HG03575 (cell line): ENCODE data around the gene TBX15.

ENCODE experiments used
- ATAC-seq: cut with Tn5 transposase; IDR thresholded peaks from one replicate; pipeline ENCODE4 v1.9.1; 2021; ENCODE audit not compliant: unreplicated experiment, insufficient number of reproducible peaks, low FRiP score; ENCODE audit errors: extremely low read depth

The TBX15 gene

DNA sequence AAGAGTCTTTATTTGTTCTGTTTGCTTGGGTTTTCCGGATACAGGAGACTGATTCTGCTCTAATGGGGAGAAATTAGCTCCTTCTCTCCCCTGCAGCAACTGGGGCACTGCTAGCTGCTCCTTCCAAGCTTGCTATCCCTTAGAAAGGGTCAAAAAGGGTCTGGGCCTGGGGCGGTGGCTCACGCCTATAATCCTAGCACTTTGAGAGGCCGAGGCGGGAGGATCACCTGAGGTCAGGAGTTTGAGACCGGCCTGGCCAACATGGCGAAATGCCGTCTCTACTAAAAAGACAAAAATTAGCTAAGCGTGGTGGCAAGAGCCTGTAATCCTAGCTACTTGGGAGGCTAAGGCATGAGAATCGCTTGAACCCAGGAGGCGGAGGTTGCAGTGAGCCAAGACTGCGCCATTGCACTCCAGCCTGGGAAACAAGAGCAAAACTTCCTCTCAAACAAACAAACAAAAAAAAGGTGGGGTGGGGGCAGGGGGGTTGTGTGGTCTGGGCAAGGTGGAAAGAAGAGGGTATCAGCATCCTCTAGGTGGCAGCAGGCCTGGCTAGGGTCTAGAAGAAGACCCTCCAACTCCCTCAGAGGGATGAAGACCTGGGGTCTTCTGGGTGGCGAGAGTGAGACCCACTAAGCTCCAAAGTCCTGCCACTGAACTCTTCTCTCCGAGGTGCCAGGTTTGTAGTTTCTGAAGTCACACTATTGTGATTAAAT, 15.4 kb upstream of the TBX15 start:
- no peak for ATAC-seq

DNA sequence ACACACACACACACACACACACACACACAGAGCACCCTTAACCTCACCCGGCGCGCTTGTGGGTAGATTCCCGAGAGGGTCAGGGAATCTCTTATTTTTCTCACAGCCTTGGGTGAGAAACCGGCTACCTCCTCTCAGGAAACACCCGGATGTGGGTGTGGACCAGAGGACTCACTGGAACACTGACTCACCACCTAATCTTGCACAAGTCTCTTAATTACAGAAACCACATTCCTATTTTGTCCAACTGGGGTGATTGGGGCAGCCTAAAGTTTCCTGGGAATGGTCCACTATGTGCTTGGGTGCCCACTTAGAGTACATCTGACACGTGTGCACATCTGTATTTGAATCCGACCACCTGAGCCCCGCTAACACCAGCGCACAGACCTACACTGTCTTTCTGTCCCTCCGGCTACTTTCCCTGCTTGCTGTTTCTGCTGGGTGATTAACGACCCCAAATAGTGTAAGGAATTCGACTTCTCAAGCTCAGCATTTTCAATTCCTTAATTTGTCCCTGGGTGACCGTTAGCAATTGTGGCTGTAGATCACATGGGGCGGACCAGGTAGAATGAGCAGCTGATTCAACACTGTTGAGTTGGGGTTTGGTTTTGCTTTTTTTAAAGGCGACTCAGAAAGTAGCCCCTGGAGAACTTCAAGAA, 14.0 kb upstream of the TBX15 start:
- ATAC-seq: no peak

DNA sequence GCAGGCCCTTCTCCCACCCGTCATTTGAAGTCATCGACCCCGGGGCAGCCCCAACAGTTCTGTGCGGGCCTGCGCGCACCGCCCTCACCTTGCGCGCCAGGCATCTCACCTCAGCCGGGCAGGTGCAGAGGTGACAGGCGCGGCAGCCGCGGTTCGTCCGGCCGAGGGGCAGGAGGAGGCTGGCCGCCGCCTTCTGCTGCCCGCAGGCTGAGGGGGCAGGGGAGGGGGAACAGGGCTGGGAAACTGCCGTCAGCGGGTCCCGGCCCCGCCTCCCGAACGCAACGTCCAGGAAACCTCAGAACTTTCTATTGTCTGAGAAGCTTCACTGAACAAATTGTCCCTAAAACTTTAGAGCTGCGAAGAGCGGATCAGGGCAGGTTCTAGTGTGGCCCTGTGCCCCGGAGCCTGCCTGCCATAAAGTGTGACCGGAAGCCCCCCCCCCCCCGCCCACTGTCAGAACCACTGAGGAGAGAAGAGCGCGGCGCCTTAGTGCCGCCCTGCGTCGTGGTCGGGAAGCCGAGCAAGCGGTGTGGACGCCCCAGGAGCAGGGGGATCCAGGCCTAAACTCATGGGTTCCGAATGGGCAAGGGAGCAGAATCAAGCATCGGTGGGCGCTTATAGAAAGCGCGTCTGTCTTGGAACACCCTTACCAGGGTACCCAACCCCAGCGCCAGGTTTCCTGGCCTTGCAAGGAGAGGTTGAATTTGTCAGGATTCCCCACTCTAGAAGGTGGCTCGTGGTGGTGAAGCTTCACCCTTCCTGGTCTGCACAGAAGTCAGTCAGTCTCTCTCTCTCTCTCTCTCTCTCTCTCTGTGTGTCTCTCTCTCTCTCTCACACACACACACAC, 13.3 kb upstream of the TBX15 start:
- no peak for ATAC-seq

DNA sequence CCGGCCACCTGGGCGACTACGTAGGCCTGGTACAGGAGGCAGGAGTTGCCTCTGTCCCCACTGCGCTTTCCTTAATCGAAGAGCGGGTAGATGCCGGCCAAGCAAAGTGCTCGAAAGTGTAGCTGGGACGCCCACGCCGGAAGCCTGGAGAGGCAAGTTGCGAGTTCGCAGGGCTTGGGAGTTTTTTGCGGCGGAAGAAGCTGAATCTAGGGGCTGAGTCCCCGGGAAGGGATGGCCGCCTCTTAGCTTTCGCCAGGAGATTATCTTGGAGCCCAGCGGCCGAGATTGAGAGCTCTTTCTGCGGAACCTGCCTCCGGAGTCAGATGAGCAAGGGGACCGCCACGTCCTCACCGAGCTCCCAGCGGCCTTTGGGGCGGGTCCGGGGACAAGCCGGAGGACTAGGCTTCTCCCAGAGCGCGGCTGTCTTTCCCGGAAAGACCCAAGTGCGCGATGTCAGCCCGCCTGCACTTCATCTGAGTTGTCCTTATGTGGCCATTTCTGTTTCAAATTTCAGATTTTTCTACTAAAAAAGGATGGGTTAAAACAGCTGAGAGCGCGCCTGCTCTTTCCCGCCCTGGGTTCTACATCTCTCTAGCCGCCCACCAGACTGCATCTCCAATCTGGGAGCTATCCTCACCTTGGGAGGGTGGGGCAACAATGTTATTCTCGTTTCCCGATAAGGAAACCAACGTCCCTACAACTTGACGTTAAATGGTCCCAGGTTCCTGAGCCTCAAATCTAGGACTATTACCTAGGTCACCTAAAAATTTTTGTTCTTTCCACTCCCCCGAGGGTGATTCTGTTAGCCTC, 12.4 kb upstream of the TBX15 start:
- no peak for ATAC-seq

DNA sequence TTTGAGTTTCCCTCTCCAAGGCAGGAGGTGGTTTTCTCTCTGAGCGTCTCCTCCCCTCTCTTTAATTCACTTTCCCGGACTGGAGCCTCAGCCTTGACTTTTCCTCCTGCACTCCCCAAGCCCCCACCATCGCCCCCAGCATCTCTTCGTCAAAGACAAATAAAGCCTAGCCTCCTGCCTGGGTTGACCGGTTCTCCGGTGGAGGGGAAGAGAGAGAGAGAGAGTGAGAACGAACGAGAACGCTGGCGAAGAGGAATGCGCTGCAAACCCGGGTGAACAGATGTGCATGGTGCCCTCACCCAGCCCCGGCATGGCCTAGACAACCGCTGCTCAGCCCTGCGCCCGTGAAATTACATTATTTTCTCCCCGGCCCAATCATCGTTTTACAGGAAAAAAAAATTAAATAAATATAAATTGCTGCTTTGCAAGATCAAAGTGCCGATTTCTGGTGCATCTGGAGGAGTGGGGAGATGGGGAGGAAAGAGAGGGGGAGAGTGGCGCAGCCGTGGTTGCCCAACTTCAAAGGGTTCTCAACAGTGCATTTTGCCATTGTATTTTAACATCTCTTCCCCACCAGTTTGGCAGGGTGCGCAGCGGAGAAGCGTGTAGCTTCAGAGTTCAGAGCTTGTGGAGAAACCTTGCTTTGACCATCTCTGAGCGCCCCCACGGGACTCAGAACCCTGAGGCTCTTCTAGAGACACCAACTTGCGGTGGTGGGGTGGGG, 11.4 kb upstream of the TBX15 start:
- no peak for ATAC-seq

DNA sequence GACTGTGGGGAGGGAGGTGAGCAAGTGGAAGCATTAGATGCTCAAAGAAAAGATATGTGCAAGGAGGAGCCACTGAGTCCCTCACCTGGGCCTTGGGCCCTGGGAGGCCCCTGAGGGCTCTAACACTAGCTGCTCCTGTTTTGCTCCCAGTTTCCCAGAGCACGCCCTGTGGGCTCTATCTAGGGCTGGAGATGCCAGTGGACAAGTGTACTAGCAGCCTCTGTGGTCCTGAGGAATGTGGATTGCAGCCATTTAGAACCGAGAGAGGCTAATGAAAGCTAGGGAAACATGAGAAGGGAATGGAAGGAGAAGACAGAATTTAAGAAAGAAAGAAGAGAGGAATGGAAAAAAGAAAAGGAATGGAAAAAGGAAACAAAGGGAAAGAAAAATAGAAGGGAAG, 10.0 kb upstream of the TBX15 start:
- no peak for ATAC-seq

DNA sequence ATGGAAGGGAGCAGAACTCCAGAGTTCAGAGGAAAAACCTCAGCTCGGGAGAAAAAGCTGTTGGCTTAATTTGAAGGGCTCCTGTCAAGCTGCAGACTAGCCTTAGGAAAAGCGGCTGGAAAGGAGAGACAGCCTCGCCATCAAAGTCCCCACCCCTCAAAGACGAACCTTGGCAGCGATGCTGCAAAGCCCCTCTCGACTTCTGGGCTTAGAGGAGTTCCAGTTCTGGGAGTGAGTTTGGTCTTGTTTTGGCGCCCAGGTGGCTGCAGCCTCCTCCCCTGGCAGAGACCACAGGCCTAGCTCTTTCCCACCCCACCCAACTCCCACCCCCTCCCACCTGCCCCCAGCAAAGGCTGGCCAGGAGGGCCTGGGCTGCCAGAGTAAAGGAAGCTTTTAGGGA, 9.1 kb upstream of the TBX15 start:
- no peak for ATAC-seq

DNA sequence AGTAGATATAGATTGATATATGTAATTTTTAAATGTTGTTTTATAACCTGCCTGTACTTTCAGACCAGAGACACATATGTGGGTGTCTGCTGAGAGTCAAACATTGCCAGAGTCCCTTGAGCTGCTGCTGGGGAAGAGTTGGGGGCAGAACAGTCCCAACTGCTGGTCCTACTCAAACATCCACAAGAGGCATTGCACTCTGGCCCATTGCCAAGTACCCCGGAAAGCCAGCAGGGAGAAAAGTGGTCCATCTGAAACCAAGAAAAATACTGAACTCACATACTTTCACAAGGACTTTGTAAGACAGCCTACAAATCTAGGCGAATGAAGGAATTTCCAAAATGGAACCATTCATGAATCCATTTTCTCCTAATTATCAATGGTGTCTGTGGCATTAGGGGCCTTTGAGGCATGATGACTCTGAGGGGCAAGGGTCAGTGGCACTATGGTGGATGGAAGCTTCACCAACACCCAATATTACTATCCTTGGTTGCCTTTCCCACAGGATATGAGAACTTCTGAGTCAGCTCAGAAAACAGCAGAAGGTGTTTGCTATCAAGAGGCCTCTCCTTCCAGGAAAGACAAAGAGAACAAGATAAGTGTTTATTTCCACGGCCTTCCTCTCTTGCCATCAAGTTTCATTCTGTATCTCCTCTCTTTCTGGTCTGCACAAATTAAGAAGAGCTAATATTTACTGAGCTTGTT, 7.3 kb upstream of the TBX15 start:
- no peak for ATAC-seq

DNA sequence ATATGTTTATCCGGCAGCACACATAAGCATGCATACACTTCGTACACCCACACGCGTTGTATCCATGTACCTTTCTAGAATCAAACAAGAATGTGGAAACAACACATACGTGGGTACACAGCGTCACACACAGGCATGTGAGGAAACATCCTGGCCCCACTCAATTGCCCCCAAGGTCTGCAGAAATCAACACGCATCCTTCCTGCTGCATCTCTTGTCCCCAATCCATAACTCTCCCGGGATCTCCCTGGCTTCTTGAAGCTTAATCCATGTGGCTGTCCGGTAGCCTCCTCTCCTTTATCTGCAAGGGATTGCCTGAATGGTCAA, 5.5 kb upstream of the TBX15 start:
- ATAC-seq: no peak

DNA sequence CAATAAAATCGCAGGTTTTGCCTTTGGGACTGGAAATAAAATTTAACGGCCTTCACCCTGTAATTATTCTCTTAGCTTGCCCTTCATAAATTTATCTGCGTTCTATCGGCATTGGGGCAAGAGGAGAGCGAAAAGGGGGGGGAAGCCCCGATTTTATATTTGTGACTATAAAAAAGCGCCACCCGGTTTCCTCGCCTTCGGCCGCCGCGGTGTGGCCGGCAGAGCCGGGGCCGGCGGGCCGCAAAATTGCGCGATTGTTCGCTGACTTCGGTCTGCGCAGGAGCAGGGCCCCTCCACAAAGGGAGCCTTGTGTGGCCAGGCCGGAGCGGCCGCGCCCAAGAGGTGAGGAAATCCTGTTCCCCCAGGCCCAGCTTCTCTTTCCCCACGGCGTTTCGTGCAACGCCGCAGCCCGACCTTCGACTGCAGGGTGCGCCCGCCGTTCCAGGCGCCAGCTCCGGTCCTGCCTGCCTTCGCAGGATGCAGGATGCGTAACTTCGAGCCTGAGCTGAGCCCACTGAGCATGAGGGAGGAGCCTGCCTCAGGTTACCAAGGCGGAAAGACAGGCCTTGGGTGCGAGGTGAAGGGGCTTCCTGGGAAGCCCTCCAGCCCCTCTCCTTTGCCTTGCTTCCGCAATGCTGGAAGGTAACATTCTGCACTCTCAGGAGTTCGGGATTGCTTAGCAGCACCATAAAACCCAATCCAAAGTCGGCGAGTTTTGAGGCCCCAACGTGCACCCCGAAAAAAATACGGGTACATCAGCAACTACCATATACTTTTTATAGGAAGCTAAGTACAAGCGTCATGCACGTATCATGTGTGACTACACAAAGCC, 4.9 kb upstream of the TBX15 start:
- ATAC-seq: no peak

DNA sequence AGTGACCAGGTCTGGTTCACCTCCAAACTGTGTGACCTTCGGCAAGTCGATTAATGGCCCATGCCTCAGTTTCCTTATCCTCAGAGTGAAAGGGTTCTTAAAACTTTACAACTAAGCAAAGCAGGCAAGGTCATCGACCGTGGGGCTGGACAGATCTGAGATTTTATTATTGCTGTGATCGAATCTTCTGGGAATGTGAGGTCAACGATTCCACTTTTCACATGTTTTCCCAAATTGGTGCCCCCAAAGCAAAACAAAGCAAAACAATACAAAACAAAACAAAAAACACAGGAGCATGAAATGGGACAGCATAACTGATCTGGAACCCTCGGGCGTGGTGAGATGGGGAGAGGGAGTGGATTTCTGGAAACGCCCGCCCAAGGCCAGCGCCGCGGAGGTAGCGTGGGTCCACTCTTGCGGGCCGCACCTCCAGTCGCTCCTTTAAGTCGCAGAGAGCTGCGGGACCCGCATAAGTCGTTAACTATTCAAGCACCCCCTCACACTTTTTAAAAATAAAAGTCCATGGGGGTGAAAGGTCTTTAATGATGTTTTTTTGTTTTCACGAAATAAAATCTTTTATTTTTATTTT, 4.2 kb upstream of the TBX15 start:
- no peak for ATAC-seq

DNA sequence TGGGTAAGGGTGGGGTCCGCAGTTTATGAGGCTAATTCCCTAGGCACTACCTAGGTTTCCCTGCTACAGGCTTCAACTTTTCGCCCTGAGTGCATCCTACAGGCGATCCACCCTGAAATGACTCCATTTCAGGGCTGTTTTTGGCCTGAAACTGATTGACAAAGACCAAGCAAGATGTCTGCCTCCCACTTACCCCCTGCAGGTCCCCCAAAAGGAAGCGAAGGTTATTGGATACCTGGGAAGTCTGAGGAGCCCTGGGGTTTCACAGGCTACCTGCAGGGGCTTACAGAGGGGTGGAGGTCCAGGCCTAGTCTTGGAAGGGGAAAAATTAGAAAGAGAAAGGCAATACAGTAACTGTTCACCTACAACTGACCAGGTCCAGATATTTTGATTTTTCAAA, 3.3 kb upstream of the TBX15 start:
- no peak for ATAC-seq

DNA sequence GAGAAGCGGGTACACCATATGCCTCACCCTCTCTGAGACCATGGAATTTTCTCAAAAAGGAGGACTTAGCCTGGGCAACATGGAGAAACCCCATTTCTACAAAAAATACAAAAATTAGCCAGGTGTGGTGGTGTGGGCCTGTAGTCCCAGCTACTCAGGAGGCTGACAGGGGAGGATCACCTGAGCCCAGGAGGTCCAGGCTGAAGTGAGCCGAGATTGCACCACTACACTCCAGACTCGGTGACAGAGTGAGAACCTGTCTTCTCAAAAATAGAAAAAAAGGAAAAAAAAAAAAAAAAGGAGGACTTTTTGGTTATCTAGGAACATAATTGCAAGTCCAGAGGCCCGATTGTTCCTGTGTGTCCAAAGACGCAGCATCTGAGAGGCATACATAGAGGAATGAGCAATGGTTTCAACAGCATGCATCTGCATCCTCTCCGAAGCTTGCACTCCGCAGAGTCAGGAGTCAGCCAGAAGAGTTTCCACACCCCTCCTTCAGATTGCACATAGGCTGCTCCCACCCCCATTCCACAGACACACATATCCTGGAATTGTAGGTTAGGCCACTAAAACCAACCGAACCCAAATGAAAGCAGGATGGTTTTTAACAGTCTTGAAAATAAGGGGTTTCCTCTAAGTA, 2.5 kb upstream of the TBX15 start:
- no peak for ATAC-seq

DNA sequence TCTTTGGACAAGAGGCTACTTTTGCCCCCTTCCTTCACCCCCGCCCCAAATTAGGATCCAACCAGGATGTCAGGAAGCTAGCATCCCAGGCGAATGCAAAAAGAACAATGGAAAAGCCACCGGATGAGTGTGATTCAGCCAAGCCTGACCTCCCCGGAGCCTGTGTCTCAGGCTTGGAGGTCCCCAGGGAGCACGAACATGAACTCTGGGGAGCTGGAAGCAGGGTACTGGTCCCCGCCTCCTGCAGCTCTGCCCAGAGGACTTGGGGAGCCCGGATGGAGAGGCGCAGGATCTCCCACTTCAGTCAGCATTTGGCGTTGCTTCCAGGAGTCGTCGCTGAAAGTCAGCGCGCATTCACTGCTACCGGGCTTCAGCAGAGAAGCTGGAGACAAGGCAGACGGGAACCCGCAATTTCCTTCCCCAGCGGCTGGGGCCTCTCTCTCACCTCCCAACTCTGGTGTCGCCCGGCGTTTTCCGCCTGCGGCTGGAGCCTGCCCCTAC, 1.8 kb upstream of the TBX15 start:
- no peak for ATAC-seq

DNA sequence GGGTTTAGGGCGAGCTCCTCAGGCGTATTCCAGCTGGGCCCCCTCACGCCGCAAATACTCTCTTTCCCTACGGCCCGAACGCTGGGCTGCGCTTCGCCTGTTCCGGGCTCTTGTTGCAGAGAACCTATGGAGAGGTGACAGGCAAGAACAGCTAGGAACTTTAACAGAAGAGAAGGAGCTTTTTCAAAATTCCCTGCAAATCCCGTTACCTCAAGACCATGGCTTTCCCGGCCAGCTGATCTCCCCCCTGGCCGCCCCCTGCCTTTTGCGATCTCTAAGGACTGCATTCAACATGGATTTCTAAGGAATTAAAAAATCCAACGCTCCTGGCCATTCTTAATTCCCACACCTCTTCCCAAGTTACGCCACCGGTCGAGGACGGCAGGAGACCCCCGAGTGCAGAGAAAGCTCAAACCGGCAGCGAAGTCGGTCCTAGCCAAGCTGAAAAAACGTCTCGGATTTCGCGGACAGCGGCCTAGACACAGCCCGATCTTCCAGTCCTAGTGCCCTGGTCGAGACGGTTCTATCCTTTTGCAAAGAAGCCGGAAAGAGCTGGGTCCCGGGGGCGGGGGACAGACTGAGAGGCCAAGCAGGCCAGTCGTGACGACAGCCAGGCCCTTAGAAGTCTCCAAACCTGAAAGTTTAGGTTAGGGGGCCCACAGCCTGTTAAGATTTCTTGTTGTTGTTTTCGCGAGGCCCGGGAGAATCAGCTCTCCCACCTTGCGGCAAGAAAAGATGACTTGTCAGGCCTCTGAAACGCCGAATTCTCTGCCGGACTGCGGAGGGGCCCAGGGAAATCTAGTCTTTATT, 1.1 kb upstream of the TBX15 start:
- ATAC-seq: no peak
